Measurements from ENCODE around the gene ARHGDIG. TPM values are rescaled to one million over a fixed set of nuclear protein-coding genes. Genes with fewer than 3 reads are reported as not detected.

ARHGDIG gene
- total and polyA plus RNA-seq, 2 of the 4 experiments (the other 2 are of a cell fraction), result 0.24 to 0.36 TPM

DNA sequence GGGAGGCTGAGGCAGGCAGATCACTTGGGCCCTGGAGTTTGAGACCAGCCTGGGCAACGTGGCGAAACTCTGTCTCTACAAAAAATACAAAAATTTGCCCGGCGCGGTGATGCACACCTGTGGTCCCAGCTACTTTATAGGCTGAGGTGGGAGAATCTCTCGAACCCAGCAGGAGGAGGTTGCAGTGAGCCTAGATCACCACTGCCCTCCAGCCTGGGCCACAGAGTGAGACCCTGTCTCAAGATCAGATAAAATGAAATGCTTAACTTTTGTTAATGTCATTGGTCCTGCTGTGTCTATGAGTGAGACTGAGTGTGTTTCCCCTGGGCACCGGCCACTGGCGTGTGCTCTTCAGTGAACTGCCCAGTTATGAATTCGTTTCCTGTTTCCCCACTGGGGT, 35.3 kb upstream of the ARHGDIG start:
- no peak overlapping the region for H2BK20ac ChIP-seq (ENCODE audit: low read depth, low read length)
- H2BK15ac ChIP-seq (ENCODE audit: low read depth, low read length), result no peak overlapping the region
- H3K4me3 ChIP-seq (ENCODE audit: insufficient read depth, low read depth, low read length), result no peak overlapping the region
- ChIA-PET CTCF (no interaction called here), POLR2A (ENCODE audit: unreplicated experiment) (no interaction called here)
- H3K23ac ChIP-seq (ENCODE audit: low read depth, low read length), result no peak overlapping the region
- DNase-seq, result no peak
- no peak for ATAC-seq (ENCODE audit: low read depth)
- H3K4me2 ChIP-seq (ENCODE audit: low read depth, low read length), result no peak overlapping the region
- H3K9me3 ChIP-seq (ENCODE audit: control insufficient read depth, insufficient read depth, low read length), result no peaks in the 10 kb centered on the region
- H2BK5ac ChIP-seq (ENCODE audit: low read depth, low read length, poor library complexity, severe bottlenecking), result no peak overlapping the region
- no peak overlapping the region for H4K5ac ChIP-seq (ENCODE audit: low read depth, low read length)
- BruUV-seq (replicated peaks), result no TSS peak
- H3K56ac ChIP-seq (ENCODE audit: extremely low read depth, insufficient read depth, low read length), result no peak overlapping the region
- H3K4ac ChIP-seq (ENCODE audit: low read depth, low read length), result no peak overlapping the region
- H4K91ac ChIP-seq (ENCODE audit: insufficient read depth, low read depth, low read length), result no peak overlapping the region; the same call in 1 of the 2 replicates
- no peaks in the 10 kb centered on the region; the same call in 1 of the 2 replicates for H3K4me1 ChIP-seq (ENCODE audit: control insufficient read depth, insufficient read depth, low read length)
- H2AK9ac ChIP-seq (replicated peaks; ENCODE audit: low read depth, low read length, poor library complexity), result no peak overlapping the region
- H2AK5ac ChIP-seq (ENCODE audit: low read depth, low read length), result no peak overlapping the region
- H3K27ac ChIP-seq (ENCODE audit: insufficient read depth, low read length), result no peak overlapping the region
- WGBS, 2 experiments (ENCODE audit: extremely low coverage in 2 of 2, insufficient read length in 1 of 2), result 93% methylated on average over 5 of the region's 9 CpGs; no CpG with 5 or more reads in 1 of the 2 experiments
- no peaks in the 10 kb centered on the region for H3K27me3 ChIP-seq (ENCODE audit: control insufficient read depth, insufficient read depth, low read length)
- H3K9ac ChIP-seq (ENCODE audit: low read depth, low read length), result no peak overlapping the region
- in situ Hi-C loops (cut with MboI; ENCODE audit: low sequenced_read_pairs), result no loop called here
- no peak overlapping the region for H2AFZ ChIP-seq (replicated peaks; ENCODE audit: low read length, poor library complexity)
- H3K18ac ChIP-seq (ENCODE audit: low read depth, low read length), result no peak overlapping the region
- no peak overlapping the region for H2BK120ac ChIP-seq (ENCODE audit: low read depth, low read length)
- H3K9me1 ChIP-seq (ENCODE audit: insufficient read depth, low read length), result 0 out of 2 replicates have a peak, but pooled peaks cover 11% of the 10 kb centered on the region
- H4K20me1 ChIP-seq (ENCODE audit: insufficient read depth, low read length), result peaks cover 12% of the 10 kb centered on the region; the same call in 1 of the 2 replicates
- TF ChIP-seq, protein P1, sequence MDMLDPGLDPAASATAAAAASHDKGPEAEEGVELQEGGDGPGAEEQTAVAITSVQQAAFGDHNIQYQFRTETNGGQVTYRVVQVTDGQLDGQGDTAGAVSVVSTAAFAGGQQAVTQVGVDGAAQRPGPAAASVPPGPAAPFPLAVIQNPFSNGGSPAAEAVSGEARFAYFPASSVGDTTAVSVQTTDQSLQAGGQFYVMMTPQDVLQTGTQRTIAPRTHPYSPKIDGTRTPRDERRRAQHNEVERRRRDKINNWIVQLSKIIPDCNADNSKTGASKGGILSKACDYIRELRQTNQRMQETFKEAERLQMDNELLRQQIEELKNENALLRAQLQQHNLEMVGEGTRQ (IDR thresholded peaks at IDR 0.05; ENCODE audit: low read depth, low read length), result no peak
- no peak for TF ChIP-seq CEBPB (IDR thresholded peaks at IDR 0.05; ENCODE audit: low read depth, low read length)
- no peak for TF ChIP-seq MAZ (IDR thresholded peaks at IDR 0.05; ENCODE audit: borderline replicate concordance, low read depth, low read length)
- no peak for TF ChIP-seq SMC3 (IDR thresholded peaks at IDR 0.05; ENCODE audit: low read depth, low read length)
- TF ChIP-seq, protein P2, sequence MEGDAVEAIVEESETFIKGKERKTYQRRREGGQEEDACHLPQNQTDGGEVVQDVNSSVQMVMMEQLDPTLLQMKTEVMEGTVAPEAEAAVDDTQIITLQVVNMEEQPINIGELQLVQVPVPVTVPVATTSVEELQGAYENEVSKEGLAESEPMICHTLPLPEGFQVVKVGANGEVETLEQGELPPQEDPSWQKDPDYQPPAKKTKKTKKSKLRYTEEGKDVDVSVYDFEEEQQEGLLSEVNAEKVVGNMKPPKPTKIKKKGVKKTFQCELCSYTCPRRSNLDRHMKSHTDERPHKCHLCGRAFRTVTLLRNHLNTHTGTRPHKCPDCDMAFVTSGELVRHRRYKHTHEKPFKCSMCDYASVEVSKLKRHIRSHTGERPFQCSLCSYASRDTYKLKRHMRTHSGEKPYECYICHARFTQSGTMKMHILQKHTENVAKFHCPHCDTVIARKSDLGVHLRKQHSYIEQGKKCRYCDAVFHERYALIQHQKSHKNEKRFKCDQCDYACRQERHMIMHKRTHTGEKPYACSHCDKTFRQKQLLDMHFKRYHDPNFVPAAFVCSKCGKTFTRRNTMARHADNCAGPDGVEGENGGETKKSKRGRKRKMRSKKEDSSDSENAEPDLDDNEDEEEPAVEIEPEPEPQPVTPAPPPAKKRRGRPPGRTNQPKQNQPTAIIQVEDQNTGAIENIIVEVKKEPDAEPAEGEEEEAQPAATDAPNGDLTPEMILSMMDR (conservative IDR thresholded peaks at IDR 0.05; ENCODE audit: low read depth, low read length), result no peak
- TF ChIP-seq POLR2A (IDR thresholded peaks at IDR 0.05; ENCODE audit: low read depth, low read length), result no peak
- no peak for TF ChIP-seq NFE2L2 (IDR thresholded peaks at IDR 0.05; ENCODE audit: low read depth, low read length)
- no peak for TF ChIP-seq RAD21 (IDR thresholded peaks at IDR 0.05; ENCODE audit: low read length)
- no peak for TF ChIP-seq BHLHE40 (IDR thresholded peaks at IDR 0.05; ENCODE audit: low read depth, low read length)
- no peak for TF ChIP-seq MXI1 (IDR thresholded peaks at IDR 0.05; ENCODE audit: borderline replicate concordance, low read depth, low read length)
- TF ChIP-seq CHD1 (IDR thresholded peaks at IDR 0.05; ENCODE audit: low read depth, low read length), result no peak
- TF ChIP-seq RFX5 (IDR thresholded peaks at IDR 0.05; ENCODE audit: low read depth, low read length), result no peak
- TF ChIP-seq RCOR1 (IDR thresholded peaks at IDR 0.05; ENCODE audit: insufficient replicate concordance, low read length), result no peak
- TF ChIP-seq, protein P3, sequence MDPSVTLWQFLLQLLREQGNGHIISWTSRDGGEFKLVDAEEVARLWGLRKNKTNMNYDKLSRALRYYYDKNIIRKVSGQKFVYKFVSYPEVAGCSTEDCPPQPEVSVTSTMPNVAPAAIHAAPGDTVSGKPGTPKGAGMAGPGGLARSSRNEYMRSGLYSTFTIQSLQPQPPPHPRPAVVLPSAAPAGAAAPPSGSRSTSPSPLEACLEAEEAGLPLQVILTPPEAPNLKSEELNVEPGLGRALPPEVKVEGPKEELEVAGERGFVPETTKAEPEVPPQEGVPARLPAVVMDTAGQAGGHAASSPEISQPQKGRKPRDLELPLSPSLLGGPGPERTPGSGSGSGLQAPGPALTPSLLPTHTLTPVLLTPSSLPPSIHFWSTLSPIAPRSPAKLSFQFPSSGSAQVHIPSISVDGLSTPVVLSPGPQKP (IDR thresholded peaks at IDR 0.05; ENCODE audit: borderline replicate concordance, low read depth, low read length), result no peak
- no peak for TF ChIP-seq FOS (IDR thresholded peaks at IDR 0.05; ENCODE audit: low read depth, low read length)
- no peak for TF ChIP-seq MAFK (IDR thresholded peaks at IDR 0.05; ENCODE audit: low read depth, low read length)
- intact Hi-C loops (cut with micrococcal nuclease), result no loop called here
- dilution Hi-C loops (cut with HindIII; ENCODE audit: low sequenced_read_pairs, unreplicated experiment), result no loop called here
- H3K14ac ChIP-seq (replicated peaks; ENCODE audit: low read depth, low read length), result no peak overlapping the region
- peaks cover 6% of the 10 kb centered on the region for H3K36me3 ChIP-seq (ENCODE audit: control insufficient read depth, insufficient read depth, low read length)
- peaks cover 24 to 29% of the 10 kb centered on the region in 2 experiments for H3K79me1 ChIP-seq (ENCODE audit: low read depth in 1 of 2, low read length in 2 of 2)
- no peak overlapping the region for H4K8ac ChIP-seq (ENCODE audit: low read depth in 2 of 2, low read length in 2 of 2)
